Measurements from ENCODE around the gene RIMBP2.

The RIMBP2 gene

GRCh38 chr12:130761537-130762318 lies 45.6 kb upstream of the RIMBP2 start:
- no peak overlapping the region for H3K27ac ChIP-seq (ENCODE audit: extremely low read depth, low read depth, low read length)
- no peaks in the 10 kb centered on the region for H3K4me1 ChIP-seq (ENCODE audit: control insufficient read depth, insufficient read depth, low read length)
- CTCF ChIA-PET = interaction anchor here (1.1 kb wide), 1 partner anchor 56 kb away, joined by 3 read pairs; no protein-coding TSS in a partner anchor
- H3K9me3 ChIP-seq (ENCODE audit: control insufficient read depth, insufficient read depth, low read depth, low read length) = no peaks in the 10 kb centered on the region
- TF ChIP-seq CTCF (tag by site-specific recombination; IDR thresholded peaks at IDR 0.05) (peak; percentile 73), ZNF654 (tag by site-specific recombination; IDR thresholded peaks at IDR 0.05; ENCODE audit: low read depth) (peak; percentile 80), IKZF3 (tag by site-specific recombination; IDR thresholded peaks at IDR 0.05) (no peak)
- no peak overlapping the region for H3K4me3 ChIP-seq (ENCODE audit: low read depth, low read length)
- POLR2A ChIA-PET = no interaction called here
- H3K36me3 ChIP-seq (ENCODE audit: control insufficient read depth in 2 of 2, insufficient read depth in 1 of 2, low read length in 2 of 2) = no peaks in the 10 kb centered on the region

- no peak overlapping the region for H3K4me3 ChIP-seq (ENCODE audit: low read depth, low read length)
- H3K4me1 ChIP-seq (ENCODE audit: control insufficient read depth, insufficient read depth, low read length) = no peaks in the 10 kb centered on the region
- POLR2A ChIA-PET = no interaction called here
- H3K36me3 ChIP-seq (ENCODE audit: control insufficient read depth in 2 of 2, insufficient read depth in 1 of 2, low read length in 2 of 2) = no peaks in the 10 kb centered on the region
- H3K27ac ChIP-seq (ENCODE audit: extremely low read depth, low read depth, low read length) = no peak overlapping the region
- no peaks in the 10 kb centered on the region for H3K9me3 ChIP-seq (ENCODE audit: control insufficient read depth, insufficient read depth, low read depth, low read length)
- CTCF ChIA-PET = no interaction called here
- TF ChIP-seq ZBTB11 (tag by site-specific recombination; conservative IDR thresholded peaks at IDR 0.05; ENCODE audit: low read depth) (peak; percentile 67), SCRT2 (tag by site-specific recombination; IDR thresholded peaks at IDR 0.05) (peak; percentile 44), PRDM1 (tag by site-specific recombination; IDR thresholded peaks at IDR 0.05) (no peak), RBAK (tag by site-specific recombination; IDR thresholded peaks at IDR 0.05) (no peak), ZNF518A (tag by site-specific recombination; conservative IDR thresholded peaks at IDR 0.05; ENCODE audit: low read depth) (peak; percentile 98), ZNF621 (tag by site-specific recombination; IDR thresholded peaks at IDR 0.05) (0 out of 2 replicates have a peak, but pooled peaks have one; percentile 58)
Measured at GRCh38 chr12:130754234-130754901, 38.3 kb upstream of the RIMBP2 start.

Measured in HEK293 (cell line).